Measurements from ENCODE around the gene SEZ6.

DNA sequence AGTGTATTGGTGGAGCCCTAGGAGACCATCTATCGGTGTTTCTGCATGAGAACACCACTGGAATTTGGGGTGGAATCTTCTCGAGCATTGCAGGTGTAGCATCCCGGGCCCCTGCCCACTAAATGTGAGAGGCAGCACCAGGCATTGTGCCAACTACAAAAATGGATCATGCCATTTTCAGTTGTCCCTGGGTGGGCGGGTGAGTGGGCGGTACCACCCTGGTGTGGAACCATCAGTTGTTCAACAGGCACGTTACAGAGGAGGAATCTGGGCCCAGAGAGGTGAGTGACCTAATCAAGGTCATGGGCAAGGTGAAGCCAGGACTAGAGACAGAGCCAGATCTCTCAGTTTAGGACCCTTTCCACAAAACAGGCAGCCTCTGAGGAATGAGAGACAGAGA lies 45.9 kb upstream of the SEZ6 start:
- no peak for TF ChIP-seq CTCF (IDR thresholded peaks at IDR 0.05)
- no peak for TF ChIP-seq EZH2 (IDR thresholded peaks at IDR 0.05; ENCODE audit: borderline replicate concordance, insufficient read depth, low read depth, low read length, poor library complexity, severe bottlenecking)
